K562 (cell line): Measurements from ENCODE around the gene EPDR1.

Experiments used
- FOXM1 ChIP-seq, 2 experiments: fragments of 450-650 bp in 1 of 2; sonication (generic) in 1 of 2; formaldehyde crosslinking in 1 of 2; IDR thresholded peaks; 2 replicates each; pipeline versions ENCODE4 v1.6.1 to v1.9.0; 2017 to 2022; ENCODE audit warnings: low read depth in 2 of 2, mild to moderate bottlenecking in 2 of 2, missing genetic modification reagents in 1 of 2, moderate library complexity in 1 of 2
- HMG20B ChIP-seq: fragments of 250-450 bp; sonication (Bioruptor Pico); IDR thresholded peaks from 2 replicates; pipeline ENCODE4 v1.5.0; 2021; ENCODE audit warnings: mild to moderate bottlenecking
- MCM7 ChIP-seq, 2 experiments: fragments of 450-650 bp; IDR thresholded peaks; 2 replicates each; pipeline ENCODE4 v1.6.1; 2016 to 2018
- ZFX ChIP-seq: sonication (generic); formaldehyde crosslinking; IDR thresholded peaks from 2 replicates; pipeline ENCODE4 v1.8.0; 2022; ENCODE audit warnings: mild to moderate bottlenecking, missing genetic modification reagents, moderate library complexity

GRCh38 chr7:37942934-37943610 is 22.6 kb downstream of the EPDR1 start:
- TF ChIP-seq FOXM1 (IDR thresholded peaks at IDR 0.05; ENCODE audit: low read depth) (no peak), FOXM1 (CRISPR knock-in tag; IDR thresholded peaks at IDR 0.05; ENCODE audit: low read depth) (no peak), ZFX (CRISPR knock-in tag) (no peak), MCM7 (IDR thresholded peaks at IDR 0.05) (no peak), HMG20B (CRISPR knock-in tag) (no peak)
